OCI-LY1 (cell line): Measurements from ENCODE around the gene FBF1.
"Not testable (repeated sequence)": the region's sequence is repeated elsewhere in the genome, so short reads cannot be mapped to it uniquely, and the experiment has no call there.

Experiments used
- H2AFZ ChIP-seq: fragments of 200-600 bp; sonication (generic), shearing (Covaris generic); 2 replicates; pipeline ENCODE4 v1.6.0; 2014; ENCODE audit warnings: antibody characterized with exemption, mild to moderate bottlenecking, low read length
- H3F3A ChIP-seq: fragments of 200-600 bp; sonication (generic), shearing (Covaris generic); 2 replicates; pipeline ENCODE4 v1.6.0; 2014; ENCODE audit warnings: mild to moderate bottlenecking, antibody characterized with exemption, low read length, moderate library complexity; ENCODE audit not compliant: insufficient read depth
- H3K27ac ChIP-seq: fragments of 200-600 bp; sonication (generic); 2 replicates; pipeline ENCODE4 v1.5.1; 2014; ENCODE audit warnings: low read length, mixed run types, mild to moderate bottlenecking, low read depth; ENCODE audit not compliant: poor library complexity, severe bottlenecking
- H3K27me3 ChIP-seq: fragments of 200-600 bp; sonication (generic); 2 replicates; pipeline ENCODE4 v1.6.0; 2014; ENCODE audit warnings: antibody characterized with exemption, mild to moderate bottlenecking, low read length, moderate library complexity; ENCODE audit not compliant: insufficient read depth
- H3K36me3 ChIP-seq: fragments of 200-600 bp; sonication (generic); 2 replicates; pipeline ENCODE4 v1.6.1; 2014; ENCODE audit warnings: mild to moderate bottlenecking, antibody characterized with exemption, low read length, moderate library complexity, mixed read lengths; ENCODE audit not compliant: insufficient read depth
- H3K4me1 ChIP-seq: fragments of 200-600 bp; sonication (generic); 2 replicates; pipeline ENCODE4 v1.5.1; 2014; ENCODE audit warnings: mild to moderate bottlenecking, low read length, moderate library complexity; ENCODE audit not compliant: insufficient read depth, severe bottlenecking
- H3K4me2 ChIP-seq: fragments of 200-600 bp; sonication (generic), shearing (Covaris generic); 2 replicates; pipeline ENCODE4 v1.6.1; 2014; ENCODE audit warnings: low read length
- H3K4me3 ChIP-seq: fragments of 200-600 bp; sonication (generic); 2 replicates; pipeline ENCODE4 v1.5.1; 2014; ENCODE audit warnings: low read length, low read depth, mild to moderate bottlenecking, mixed read lengths; ENCODE audit not compliant: poor library complexity, severe bottlenecking
- H3K79me2 ChIP-seq: fragments of 200-600 bp; shearing (Covaris generic); 2 replicates; pipeline ENCODE4 v1.6.1; 2016; ENCODE audit warnings: mixed run types, low read length, mixed read lengths; ENCODE audit not compliant: insufficient read depth
- H3K9ac ChIP-seq: fragments of 200-600 bp; sonication (generic), shearing (Covaris generic); 2 replicates; pipeline ENCODE4 v1.6.1; 2014; ENCODE audit warnings: mild to moderate bottlenecking, low read length, mixed read lengths
- H3K9me2 ChIP-seq: fragments of 200-600 bp; sonication (generic), shearing (Covaris generic); 2 replicates; pipeline ENCODE4 v1.6.1; 2014; ENCODE audit warnings: low read depth, mild to moderate bottlenecking, low read length, mixed read lengths
- H3K9me3 ChIP-seq: fragments of 200-600 bp; shearing (Covaris generic); 2 replicates; pipeline ENCODE4 v1.6.1; 2014; ENCODE audit warnings: low read length, mixed read lengths
- H4K20me1 ChIP-seq: fragments of 200-600 bp; sonication (generic), shearing (Covaris generic); 2 replicates; pipeline ENCODE4 v1.6.0; 2016; ENCODE audit warnings: mild to moderate bottlenecking, low read length; ENCODE audit not compliant: insufficient read depth
- EZH2 ChIP-seq: fragments of 200-600 bp; sonication (generic), shearing (Covaris generic); IDR thresholded peaks from 2 replicates; pipeline ENCODE4 v1.8.0; 2017; ENCODE audit warnings: borderline replicate concordance, mixed run types, mild to moderate bottlenecking, antibody characterized with exemption, low read length, moderate library complexity, mixed read lengths
- TF ChIP-seq, protein P1 (sequence below): fragments of 200-600 bp; sonication (generic), shearing (Covaris generic); IDR thresholded peaks from 2 replicates; pipeline ENCODE4 v1.5.1; 2017; ENCODE audit warnings: mild to moderate bottlenecking, antibody characterized with exemption, low read length, moderate library complexity, mixed read lengths

Gene FBF1

DNA sequence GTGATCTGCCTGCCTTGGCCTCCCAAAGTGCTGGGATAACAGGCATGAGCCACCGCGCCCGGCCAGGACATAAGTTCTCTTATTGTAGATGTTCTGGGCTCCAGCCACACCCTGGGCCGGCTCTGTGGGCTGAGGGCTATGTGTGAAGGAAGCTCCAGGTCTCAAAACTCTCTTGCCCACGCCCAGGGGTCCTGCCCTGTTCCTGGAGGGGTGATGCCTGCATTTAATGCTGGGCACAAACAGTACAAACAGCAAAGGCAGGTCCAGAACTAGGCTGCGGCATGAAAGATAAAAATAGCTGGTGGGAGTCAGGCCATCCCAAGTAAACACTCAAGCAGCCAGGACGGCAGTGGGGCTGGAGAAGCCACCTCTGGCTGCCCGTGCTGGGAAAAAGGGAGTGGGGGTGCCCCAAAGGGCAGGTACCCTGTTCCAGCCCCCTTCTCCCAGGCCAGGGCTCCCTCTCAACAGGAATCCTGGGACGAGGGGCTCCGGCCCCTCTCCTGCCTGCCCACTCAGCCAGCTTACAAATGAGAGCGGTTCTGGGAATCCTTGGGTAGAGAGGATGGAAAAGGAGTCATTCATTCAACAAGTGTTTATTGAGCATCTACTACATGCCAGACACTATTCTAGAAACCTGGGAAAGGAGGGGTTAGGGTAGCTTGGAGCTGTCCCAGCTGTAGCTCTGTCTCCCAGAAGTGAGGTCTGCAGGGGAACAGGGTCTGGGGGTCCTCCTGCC, 67.1 kb downstream of the FBF1 start:
- H3K4me3 ChIP-seq: no peak overlapping the region
- no peaks in the 10 kb centered on the region for H3F3A ChIP-seq
- H3K4me1 ChIP-seq: peaks cover 40% of the 10 kb centered on the region
- H2AFZ ChIP-seq: no peak overlapping the region
- H3K9ac ChIP-seq: no peak overlapping the region
- H3K4me2 ChIP-seq: no peak overlapping the region
- H3K9me3 ChIP-seq: no peaks in the 10 kb centered on the region
- TF ChIP-seq, protein P1, sequence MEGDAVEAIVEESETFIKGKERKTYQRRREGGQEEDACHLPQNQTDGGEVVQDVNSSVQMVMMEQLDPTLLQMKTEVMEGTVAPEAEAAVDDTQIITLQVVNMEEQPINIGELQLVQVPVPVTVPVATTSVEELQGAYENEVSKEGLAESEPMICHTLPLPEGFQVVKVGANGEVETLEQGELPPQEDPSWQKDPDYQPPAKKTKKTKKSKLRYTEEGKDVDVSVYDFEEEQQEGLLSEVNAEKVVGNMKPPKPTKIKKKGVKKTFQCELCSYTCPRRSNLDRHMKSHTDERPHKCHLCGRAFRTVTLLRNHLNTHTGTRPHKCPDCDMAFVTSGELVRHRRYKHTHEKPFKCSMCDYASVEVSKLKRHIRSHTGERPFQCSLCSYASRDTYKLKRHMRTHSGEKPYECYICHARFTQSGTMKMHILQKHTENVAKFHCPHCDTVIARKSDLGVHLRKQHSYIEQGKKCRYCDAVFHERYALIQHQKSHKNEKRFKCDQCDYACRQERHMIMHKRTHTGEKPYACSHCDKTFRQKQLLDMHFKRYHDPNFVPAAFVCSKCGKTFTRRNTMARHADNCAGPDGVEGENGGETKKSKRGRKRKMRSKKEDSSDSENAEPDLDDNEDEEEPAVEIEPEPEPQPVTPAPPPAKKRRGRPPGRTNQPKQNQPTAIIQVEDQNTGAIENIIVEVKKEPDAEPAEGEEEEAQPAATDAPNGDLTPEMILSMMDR: no peak
- no peak for TF ChIP-seq EZH2
- H3K27me3 ChIP-seq: no peaks in the 10 kb centered on the region
- H3K36me3 ChIP-seq: no peaks in the 10 kb centered on the region
- H4K20me1 ChIP-seq: no peaks in the 10 kb centered on the region
- H3K9me2 ChIP-seq: no peaks in the 10 kb centered on the region
- no peaks in the 10 kb centered on the region for H3K79me2 ChIP-seq
- H3K27ac ChIP-seq: no peak overlapping the region

DNA sequence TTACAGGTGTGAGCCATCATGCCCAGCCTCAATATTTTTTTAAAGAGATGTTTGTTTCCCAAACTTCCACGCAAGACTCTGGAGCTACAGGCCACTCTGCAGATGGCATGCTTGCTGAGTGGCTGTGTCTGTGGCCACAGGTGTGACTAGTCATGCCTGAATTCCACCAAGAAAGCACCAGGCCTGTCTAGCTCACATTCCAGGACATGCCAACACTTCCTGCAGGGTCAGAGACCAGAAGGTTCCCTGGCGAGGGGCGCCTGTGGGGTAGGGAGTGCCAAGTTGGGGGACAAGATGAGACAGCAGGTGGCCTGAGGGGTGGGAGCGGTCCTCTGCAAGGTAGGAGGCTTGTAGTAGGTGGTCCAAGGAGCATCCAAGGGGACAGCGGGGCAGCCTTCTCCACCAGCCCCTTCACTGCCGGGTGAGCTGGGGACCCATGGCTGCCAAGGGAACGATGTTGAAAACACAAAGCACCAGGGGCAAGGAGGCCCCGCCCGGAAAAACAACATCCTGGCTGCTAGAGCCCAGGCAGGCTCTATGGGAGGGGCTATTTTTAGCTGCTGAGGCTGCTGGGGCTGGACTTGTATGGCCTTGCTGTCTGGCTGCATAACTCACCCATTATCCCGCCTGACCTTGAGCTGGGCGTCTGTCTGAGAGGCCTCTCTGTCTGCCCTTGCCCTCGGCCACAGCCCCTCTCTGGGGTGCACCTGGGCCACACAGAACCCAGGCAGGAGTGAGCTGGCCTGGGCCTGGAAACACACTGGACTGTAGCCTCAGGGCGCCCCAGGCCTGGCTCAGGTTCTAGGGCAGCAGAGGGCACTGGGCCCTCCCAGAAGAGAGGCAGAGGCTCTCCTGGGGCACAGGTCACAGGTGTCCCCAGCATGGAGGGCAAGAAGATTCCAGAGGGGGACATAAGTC, 68.1 kb downstream of the FBF1 start:
- H3K79me2 ChIP-seq: no peaks in the 10 kb centered on the region
- no peaks in the 10 kb centered on the region for H3K9me2 ChIP-seq
- no peaks in the 10 kb centered on the region for H3K36me3 ChIP-seq
- TF ChIP-seq, protein P1: no peak
- TF ChIP-seq EZH2: no peak
- H3K27ac ChIP-seq: no peak overlapping the region
- H3K9me3 ChIP-seq: no peaks in the 10 kb centered on the region
- no peak overlapping the region for H3K4me2 ChIP-seq
- no peaks in the 10 kb centered on the region for H4K20me1 ChIP-seq
- H3K4me3 ChIP-seq: no peak overlapping the region
- H3K27me3 ChIP-seq: no peaks in the 10 kb centered on the region
- no peak overlapping the region for H2AFZ ChIP-seq
- no peak overlapping the region for H3K9ac ChIP-seq
- peaks cover 31% of the 10 kb centered on the region for H3K4me1 ChIP-seq
- H3F3A ChIP-seq: no peaks in the 10 kb centered on the region

DNA sequence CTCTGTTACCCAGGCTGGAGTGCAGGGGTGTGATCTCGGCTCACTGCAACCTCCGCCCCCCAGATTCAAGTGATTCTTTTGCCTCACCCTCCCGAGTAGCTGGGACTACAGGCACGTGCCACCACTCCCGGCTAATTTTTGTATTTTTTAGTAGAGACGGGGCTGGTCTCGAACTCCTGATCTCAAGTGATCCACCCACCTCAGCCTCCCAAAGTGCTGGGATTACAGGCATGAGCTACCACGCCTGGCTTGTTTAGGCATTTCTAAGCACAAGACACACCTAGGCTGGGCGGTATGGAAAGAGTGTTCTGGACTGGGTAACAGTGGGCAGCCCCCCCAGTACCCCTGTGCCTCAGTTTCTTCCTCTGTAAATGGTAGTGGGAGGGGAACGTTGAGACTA, 70.6 kb downstream of the FBF1 start:
- not testable (repeated sequence) for H3K4me3 ChIP-seq, H3K4me1 ChIP-seq, H3K36me3 ChIP-seq, H3K4me2 ChIP-seq, H2AFZ ChIP-seq, H4K20me1 ChIP-seq, H3K27me3 ChIP-seq, H3K9me2 ChIP-seq, H3F3A ChIP-seq, H3K9me3 ChIP-seq, H3K79me2 ChIP-seq, H3K9ac ChIP-seq, H3K27ac ChIP-seq
